Neural crest cell (in vitro differentiated cells): ENCODE measurements around the gene DENND6B. TPM values are rescaled to one million over a fixed set of nuclear protein-coding genes. Genes with fewer than 3 reads are reported as not detected.

Source experiments
- DNase-seq: peaks from one replicate; pipeline ENCODE4 v3.0.0; 2021; ENCODE audit warnings: low read depth, mixed read lengths, low spot score
- H3K27ac Mint-ChIP-seq: one replicate; pipeline ENCODE4 v1.8.0; 2021; ENCODE audit warnings: mild to moderate bottlenecking, mixed read lengths; ENCODE audit not compliant: unreplicated experiment
- H3K27me3 Mint-ChIP-seq: 2 replicates; pipeline ENCODE4 v1.8.0; 2021; ENCODE audit warnings: low read depth, mild to moderate bottlenecking, mixed read lengths
- H3K36me3 Mint-ChIP-seq: 2 replicates; pipeline ENCODE4 v1.8.0; 2021; ENCODE audit warnings: low read depth, mild to moderate bottlenecking, mixed read lengths
- H3K4me1 Mint-ChIP-seq: 2 replicates; pipeline ENCODE4 v1.8.0; 2021; ENCODE audit warnings: mixed read lengths
- H3K4me3 Mint-ChIP-seq: one replicate; pipeline ENCODE4 v1.8.0; 2021; ENCODE audit warnings: mild to moderate bottlenecking, mixed read lengths
- H3K9me3 Mint-ChIP-seq: 2 replicates; pipeline ENCODE4 v1.8.0; 2021; ENCODE audit warnings: mixed read lengths
- total RNA-seq: library from RNA; stranded (reverse); gene quantifications from 2 replicates; pipeline ENCODE4 v1.2.1, GENCODE V29; 2021
- TF ChIP-seq, protein P1 (sequence below): fragments of 200-600 bp; sonication (generic); conservative IDR thresholded peaks from 2 replicates; pipeline ENCODE4 v1.5.0; 2021; ENCODE audit warnings: antibody characterized with exemption, mild to moderate bottlenecking

DENND6B gene
- total RNA-seq, 1 donor from 2014 or later = 22.0 TPM

DNA sequence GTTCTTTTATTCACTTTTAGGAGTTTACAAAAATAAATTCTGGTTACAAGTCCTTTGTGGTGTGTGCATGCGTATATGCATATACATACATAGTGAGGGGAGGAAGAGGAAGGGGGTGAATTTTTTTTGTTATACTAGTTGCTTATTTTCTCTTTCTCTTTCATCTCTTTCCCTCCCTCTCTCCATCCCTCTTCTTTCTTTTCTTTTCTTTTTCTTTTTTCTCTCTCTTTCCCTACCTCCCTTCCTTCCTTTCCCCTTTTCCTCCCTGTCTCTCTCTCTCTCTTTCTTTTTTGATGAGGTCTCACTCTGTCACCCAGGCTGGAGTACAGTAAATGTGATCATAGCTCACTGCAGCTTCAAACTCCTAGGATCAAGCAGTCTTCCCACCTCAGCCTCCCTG, 30.4 kb upstream of the DENND6B start:
- no peak for DNase-seq
- no peak overlapping the region for H3K27ac Mint-ChIP-seq
- H3K27me3 Mint-ChIP-seq = no peaks in the 10 kb centered on the region
- TF ChIP-seq, protein P1, sequence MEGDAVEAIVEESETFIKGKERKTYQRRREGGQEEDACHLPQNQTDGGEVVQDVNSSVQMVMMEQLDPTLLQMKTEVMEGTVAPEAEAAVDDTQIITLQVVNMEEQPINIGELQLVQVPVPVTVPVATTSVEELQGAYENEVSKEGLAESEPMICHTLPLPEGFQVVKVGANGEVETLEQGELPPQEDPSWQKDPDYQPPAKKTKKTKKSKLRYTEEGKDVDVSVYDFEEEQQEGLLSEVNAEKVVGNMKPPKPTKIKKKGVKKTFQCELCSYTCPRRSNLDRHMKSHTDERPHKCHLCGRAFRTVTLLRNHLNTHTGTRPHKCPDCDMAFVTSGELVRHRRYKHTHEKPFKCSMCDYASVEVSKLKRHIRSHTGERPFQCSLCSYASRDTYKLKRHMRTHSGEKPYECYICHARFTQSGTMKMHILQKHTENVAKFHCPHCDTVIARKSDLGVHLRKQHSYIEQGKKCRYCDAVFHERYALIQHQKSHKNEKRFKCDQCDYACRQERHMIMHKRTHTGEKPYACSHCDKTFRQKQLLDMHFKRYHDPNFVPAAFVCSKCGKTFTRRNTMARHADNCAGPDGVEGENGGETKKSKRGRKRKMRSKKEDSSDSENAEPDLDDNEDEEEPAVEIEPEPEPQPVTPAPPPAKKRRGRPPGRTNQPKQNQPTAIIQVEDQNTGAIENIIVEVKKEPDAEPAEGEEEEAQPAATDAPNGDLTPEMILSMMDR = no peak
- peaks cover 2% of the 10 kb centered on the region for H3K36me3 Mint-ChIP-seq
- peaks cover 5% of the 10 kb centered on the region for H3K4me1 Mint-ChIP-seq
- H3K9me3 Mint-ChIP-seq = no peaks in the 10 kb centered on the region
- no peak overlapping the region for H3K4me3 Mint-ChIP-seq

DNA sequence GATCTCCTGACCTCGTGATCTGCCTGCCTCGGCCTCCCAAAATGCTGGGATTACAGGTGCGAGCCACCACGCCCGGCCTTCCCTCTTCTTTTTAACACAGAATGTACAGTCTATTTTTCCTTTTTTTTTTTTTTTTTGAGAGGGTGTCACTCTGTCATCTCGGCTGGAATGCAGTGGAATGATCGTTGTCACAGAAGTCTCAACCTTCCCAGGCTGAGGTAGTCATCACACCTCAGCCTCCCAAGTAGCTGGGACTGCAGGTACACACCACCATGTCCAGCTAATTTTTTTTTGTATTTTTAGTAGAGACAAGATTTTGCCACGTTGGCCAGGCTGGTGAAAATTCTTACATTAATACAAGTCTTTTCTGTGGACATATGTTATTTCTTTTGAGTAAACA, 29.4 kb upstream of the DENND6B start:
- Mint-ChIP-seq H3K4me1 (no peaks in the 10 kb centered on the region), H3K4me3 (no peak overlapping the region), H3K9me3 (no peaks in the 10 kb centered on the region), H3K27ac (no peak overlapping the region), H3K36me3 (peaks cover 2% of the 10 kb centered on the region), H3K27me3 (no peaks in the 10 kb centered on the region)
- TF ChIP-seq, protein P1 = no peak
- DNase-seq = no peak

DNA sequence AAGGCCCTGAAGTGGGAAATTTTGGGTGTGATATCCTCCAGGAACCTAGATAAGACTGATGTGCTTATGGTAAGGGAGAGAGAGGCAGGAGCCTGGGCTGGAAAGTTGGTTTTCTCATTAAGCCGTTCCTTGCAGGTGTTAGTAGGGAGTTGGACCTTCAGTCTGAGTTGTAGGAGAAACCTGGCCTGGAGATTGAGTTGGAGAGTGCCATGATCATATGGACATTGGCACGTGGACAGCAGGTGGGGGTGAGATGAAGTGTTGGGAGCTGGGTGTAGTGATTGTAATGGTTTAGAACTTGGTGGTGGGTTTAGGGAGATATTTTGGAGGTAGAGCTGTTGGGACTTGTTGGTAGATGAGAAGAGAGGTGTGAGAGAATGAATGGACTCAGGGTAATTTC, 21.2 kb upstream of the DENND6B start:
- H3K36me3 Mint-ChIP-seq = no peaks in the 10 kb centered on the region
- TF ChIP-seq, protein P1 = no peak
- H3K27me3 Mint-ChIP-seq = no peaks in the 10 kb centered on the region
- H3K4me3 Mint-ChIP-seq = no peak overlapping the region
- no peaks in the 10 kb centered on the region for H3K9me3 Mint-ChIP-seq
- no peaks in the 10 kb centered on the region for H3K4me1 Mint-ChIP-seq
- DNase-seq = no peak
- H3K27ac Mint-ChIP-seq = no peak overlapping the region

GRCh38 chr22:50347157-50347556, 20.3 kb upstream of the DENND6B start:
- TF ChIP-seq, protein P1 = no peak
- no peak for DNase-seq
- Mint-ChIP-seq H3K9me3 (no peaks in the 10 kb centered on the region), H3K4me3 (no peak overlapping the region), H3K4me1 (peaks cover 5% of the 10 kb centered on the region), H3K36me3 (no peaks in the 10 kb centered on the region), H3K27ac (no peak overlapping the region), H3K27me3 (no peaks in the 10 kb centered on the region)

DNA sequence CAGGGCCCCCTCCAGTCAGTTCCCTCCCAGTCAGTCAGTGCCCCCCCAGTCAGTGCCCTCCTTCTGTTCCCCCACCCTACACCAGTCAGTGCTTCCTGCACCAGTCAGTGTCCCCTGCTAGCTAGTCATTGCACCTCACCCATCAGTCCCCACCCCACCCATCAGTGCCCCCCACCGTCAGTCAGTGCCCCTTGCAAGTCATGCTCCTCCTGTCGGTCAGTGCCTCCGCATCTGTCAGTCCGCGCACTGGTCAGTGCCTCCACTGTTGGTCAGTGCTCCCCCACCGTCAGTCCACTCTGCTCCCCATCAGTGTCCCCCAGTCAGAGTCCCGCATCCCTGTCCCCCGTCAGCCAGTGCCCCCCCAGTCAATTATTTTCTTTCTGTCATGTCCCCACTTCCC, 19.7 kb upstream of the DENND6B start:
- Mint-ChIP-seq H3K4me3 (no peak overlapping the region), H3K36me3 (no peaks in the 10 kb centered on the region), H3K4me1 (peaks cover 7% of the 10 kb centered on the region), H3K9me3 (no peaks in the 10 kb centered on the region), H3K27me3 (no peaks in the 10 kb centered on the region), H3K27ac (no peak overlapping the region)
- TF ChIP-seq, protein P1 = no peak
- no peak for DNase-seq

- no peaks in the 10 kb centered on the region for H3K9me3 Mint-ChIP-seq
- peaks cover 10% of the 10 kb centered on the region for H3K4me1 Mint-ChIP-seq
- no peak overlapping the region for H3K27ac Mint-ChIP-seq
- DNase-seq = no peak
- H3K36me3 Mint-ChIP-seq = no peaks in the 10 kb centered on the region
- H3K4me3 Mint-ChIP-seq = no peak overlapping the region
- TF ChIP-seq, protein P1 = no peak
- H3K27me3 Mint-ChIP-seq = no peaks in the 10 kb centered on the region
Observed at GRCh38 chr22:50343541-50343935, 16.7 kb upstream of the DENND6B start.
